Neuron (in vitro differentiated cells): ENCODE measurements around the gene CACNA1H.

Source experiments
- H2AFZ ChIP-seq: one replicate; pipeline ENCODE4 v1.6.1; 2013; ENCODE audit warnings: low read depth, mild to moderate bottlenecking, inconsistent platforms, low read length, moderate library complexity
- H3K27me3 ChIP-seq: one replicate; pipeline ENCODE4 v1.6.1; 2013; ENCODE audit warnings: low read length; ENCODE audit not compliant: insufficient read depth
- H3K36me3 ChIP-seq: one replicate; pipeline ENCODE4 v1.6.1; 2013; ENCODE audit warnings: low read length; ENCODE audit not compliant: insufficient read depth
- H3K4me1 ChIP-seq: one replicate; pipeline ENCODE4 v1.6.1; 2013; ENCODE audit warnings: low read length; ENCODE audit not compliant: insufficient read depth
- H3K4me3 ChIP-seq: 2 replicates; pipeline ENCODE4 v1.5.1; 2013; ENCODE audit warnings: mild to moderate bottlenecking, low read length, moderate library complexity
- H3K9me3 ChIP-seq: one replicate; pipeline ENCODE4 v1.6.1; 2013; ENCODE audit warnings: low read length

The CACNA1H gene

GRCh38 chr16:1117176-1117900, 35.6 kb upstream of the CACNA1H start:
- H3K4me3 ChIP-seq: no peak overlapping the region
- H3K27me3 ChIP-seq: peaks cover 18% of the 10 kb centered on the region
- no peaks in the 10 kb centered on the region for H3K36me3 ChIP-seq
- H3K9me3 ChIP-seq: no peaks in the 10 kb centered on the region
- no peak overlapping the region for H2AFZ ChIP-seq
- H3K4me1 ChIP-seq: peaks cover 24% of the 10 kb centered on the region

GRCh38 chr16:1117926-1118325, 35.0 kb upstream of the CACNA1H start:
- Histone ChIP-seq H3K4me1 (peaks cover 23% of the 10 kb centered on the region), H3K9me3 (no peaks in the 10 kb centered on the region), H3K4me3 (no peak overlapping the region), H3K27me3 (peaks cover 13% of the 10 kb centered on the region), H2AFZ (no peak overlapping the region), H3K36me3 (no peaks in the 10 kb centered on the region)

GRCh38 chr16:1119129-1119528, 33.8 kb upstream of the CACNA1H start:
- Histone ChIP-seq H2AFZ (no peak overlapping the region), H3K36me3 (no peaks in the 10 kb centered on the region), H3K4me3 (no peak overlapping the region), H3K9me3 (no peaks in the 10 kb centered on the region), H3K4me1 (peaks cover 23% of the 10 kb centered on the region), H3K27me3 (peaks cover 13% of the 10 kb centered on the region)

- Histone ChIP-seq H3K36me3 (no peaks in the 10 kb centered on the region), H3K9me3 (no peaks in the 10 kb centered on the region), H3K4me1 (peaks cover 23% of the 10 kb centered on the region), H2AFZ (no peak overlapping the region), H3K27me3 (peaks cover 13% of the 10 kb centered on the region), H3K4me3 (no peak overlapping the region)
Observed at GRCh38 chr16:1119766-1120576, 32.9 kb upstream of the CACNA1H start.

GRCh38 chr16:1120577-1120941, 32.3 kb upstream of the CACNA1H start:
- Histone ChIP-seq H3K27me3 (peaks cover 13% of the 10 kb centered on the region), H3K36me3 (no peaks in the 10 kb centered on the region), H3K9me3 (no peaks in the 10 kb centered on the region), H3K4me1 (peaks cover 23% of the 10 kb centered on the region), H2AFZ (no peak overlapping the region), H3K4me3 (no peak overlapping the region)

- peaks cover 13% of the 10 kb centered on the region for H3K27me3 ChIP-seq
- no peaks in the 10 kb centered on the region for H3K9me3 ChIP-seq
- H3K36me3 ChIP-seq: no peaks in the 10 kb centered on the region
- H3K4me1 ChIP-seq: peaks cover 23% of the 10 kb centered on the region
- H2AFZ ChIP-seq: no peak overlapping the region
- H3K4me3 ChIP-seq: no peak overlapping the region
Observed at GRCh38 chr16:1121009-1121408, 31.9 kb upstream of the CACNA1H start.

- Histone ChIP-seq H2AFZ (no peak overlapping the region), H3K27me3 (peaks cover 13% of the 10 kb centered on the region), H3K4me3 (no peak overlapping the region), H3K9me3 (no peaks in the 10 kb centered on the region), H3K36me3 (no peaks in the 10 kb centered on the region), H3K4me1 (peaks cover 23% of the 10 kb centered on the region)
Observed at GRCh38 chr16:1121601-1122397, 31.1 kb upstream of the CACNA1H start.

GRCh38 chr16:1122398-1122765, 30.5 kb upstream of the CACNA1H start:
- H3K4me1 ChIP-seq: peaks cover 21% of the 10 kb centered on the region

GRCh38 chr16:1123525-1124230, 29.2 kb upstream of the CACNA1H start:
- Histone ChIP-seq H3K27me3 (peaks cover 9% of the 10 kb centered on the region), H2AFZ (no peak overlapping the region), H3K36me3 (no peaks in the 10 kb centered on the region), H3K9me3 (no peaks in the 10 kb centered on the region), H3K4me1 (peaks cover 18% of the 10 kb centered on the region), H3K4me3 (no peak overlapping the region)

More at GRCh38 chr16:1122398-1122765, 30.5 kb upstream of the CACNA1H start:
- Histone ChIP-seq H3K36me3 (no peaks in the 10 kb centered on the region), H3K9me3 (no peaks in the 10 kb centered on the region), H3K4me3 (no peak overlapping the region), H2AFZ (no peak overlapping the region), H3K27me3 (peaks cover 11% of the 10 kb centered on the region)

GRCh38 chr16:1124291-1124690, 28.6 kb upstream of the CACNA1H start:
- H3K9me3 ChIP-seq: no peaks in the 10 kb centered on the region
- H3K4me3 ChIP-seq: no peak overlapping the region

GRCh38 chr16:1124795-1125194, 28.1 kb upstream of the CACNA1H start:
- H3K4me3 ChIP-seq: no peak overlapping the region
- H3K9me3 ChIP-seq: no peaks in the 10 kb centered on the region
- H3K4me1 ChIP-seq: peaks cover 18% of the 10 kb centered on the region
- peaks cover 6% of the 10 kb centered on the region for H3K27me3 ChIP-seq
- H3K36me3 ChIP-seq: no peaks in the 10 kb centered on the region
- no peak overlapping the region for H2AFZ ChIP-seq

More at GRCh38 chr16:1124291-1124690, 28.6 kb upstream of the CACNA1H start:
- peaks cover 18% of the 10 kb centered on the region for H3K4me1 ChIP-seq
- no peak overlapping the region for H2AFZ ChIP-seq
- no peaks in the 10 kb centered on the region for H3K36me3 ChIP-seq
- peaks cover 6% of the 10 kb centered on the region for H3K27me3 ChIP-seq

- Histone ChIP-seq H3K9me3 (no peaks in the 10 kb centered on the region), H3K36me3 (no peaks in the 10 kb centered on the region), H2AFZ (no peak overlapping the region), H3K27me3 (peaks cover 6% of the 10 kb centered on the region), H3K4me3 (no peak overlapping the region), H3K4me1 (peaks cover 15% of the 10 kb centered on the region)
Observed at GRCh38 chr16:1125471-1125870, 27.4 kb upstream of the CACNA1H start.
